Panc1 (cell line): ENCODE measurements around the gene LNPEP. TPM values are rescaled to one million over a fixed set of nuclear protein-coding genes. Genes with fewer than 3 reads are reported as not detected.

Experiments used
- ATAC-seq: fragments of 200-7000 bp; cut with Tn5 transposase; 2 replicates; pipeline ENCODE4 v1.9.1; 2020; ENCODE audit warnings: mild to moderate bottlenecking, moderate library complexity
- BruUV-seq: library from RNA; stranded (reverse); fragments of 400-500 nt; replicated peaks from 2 replicates; lab custom pipeline; 2021; lab: Mats Ljungman, UMichigan
- CTCF ChIA-PET: fragments of 300-600 bp; sonication (Branson Sonifier 250); formaldehyde crosslinking; loops from one replicate; lab custom pipeline; 2022; ENCODE audit warnings: antibody characterized with exemption; lab: Charles Lee
- POLR2A ChIA-PET: fragments of 300-600 bp; sonication (Branson Sonifier 250); formaldehyde crosslinking; loops from one replicate; lab custom pipeline; 2022; ENCODE audit warnings: antibody characterized with exemption; lab: Charles Lee
- DNase-seq: peaks from one replicate; pipeline ENCODE4 v3.0.0-alpha.2; 2010; ENCODE audit warnings: low read depth, low spot score
- H3K27ac ChIP-seq: 2 replicates; pipeline ENCODE4 v1.5.1; 2011; ENCODE audit warnings: mild to moderate bottlenecking, low read length, inconsistent platforms
- H3K27me3 ChIP-seq: fragments of 200-500 bp; sonication (Bioruptor generic); 2 replicates; pipeline ENCODE4 v1.6.0; 2014; ENCODE audit warnings: low read length, inconsistent platforms; ENCODE audit not compliant: control insufficient read depth, insufficient read depth
- H3K36me3 ChIP-seq: fragments of 200-500 bp; sonication (Bioruptor generic); 2 replicates; pipeline ENCODE4 v1.5.1; 2014; ENCODE audit warnings: inconsistent platforms, mild to moderate bottlenecking, low read length, moderate library complexity; ENCODE audit not compliant: control insufficient read depth, insufficient read depth
- H3K4me1 ChIP-seq: 2 replicates; pipeline ENCODE4 v1.5.1; 2011; ENCODE audit warnings: inconsistent platforms, mild to moderate bottlenecking, low read length, moderate library complexity; ENCODE audit not compliant: control insufficient read depth, insufficient read depth
- H3K4me3 ChIP-seq, 2 experiments: 2 replicates each; pipeline ENCODE4 v1.5.1; 2011 to 2012; ENCODE audit warnings: low read depth in 2 of 2, low read length in 2 of 2, mild to moderate bottlenecking in 2 of 2, inconsistent platforms in 1 of 2, moderate library complexity in 1 of 2
- H3K9me3 ChIP-seq: fragments of 200-500 bp; sonication (Bioruptor generic); 2 replicates; pipeline ENCODE4 v1.5.1; 2014; ENCODE audit warnings: low read depth, mild to moderate bottlenecking, inconsistent platforms, low read length, moderate library complexity; ENCODE audit not compliant: control insufficient read depth, insufficient read depth
- CTCF ChIP-seq: fragments of 450-650 bp; IDR thresholded peaks from 2 replicates; pipeline ENCODE4 v1.5.1; 2017; ENCODE audit warnings: mild to moderate bottlenecking
- POLR2AphosphoS5 ChIP-seq: IDR thresholded peaks from 2 replicates; pipeline ENCODE4 v1.6.1; 2012; ENCODE audit warnings: mild to moderate bottlenecking, low read depth, low read length, moderate library complexity
- REST ChIP-seq, 2 experiments: IDR thresholded peaks; 2 replicates each; pipeline ENCODE4 v1.6.1; 2011 to 2012; ENCODE audit warnings: low read depth in 2 of 2, control low read depth in 1 of 2, low read length in 1 of 2, mild to moderate bottlenecking in 1 of 2, moderate library complexity in 1 of 2; ENCODE audit not compliant: insufficient read depth in 1 of 2
- SIN3A ChIP-seq: IDR thresholded peaks from 2 replicates; pipeline ENCODE4 v1.6.1; 2012; ENCODE audit warnings: low read depth, mild to moderate bottlenecking, low read length, moderate library complexity, borderline replicate concordance; ENCODE audit not compliant: insufficient read depth
- TCF7L2 ChIP-seq: IDR thresholded peaks from 2 replicates; pipeline ENCODE4 v1.6.1; 2011; ENCODE audit warnings: mild to moderate bottlenecking, low read depth, low read length, inconsistent platforms
- in situ Hi-C: cut with HindIII; loops from 2 replicates; pipeline ENCODE4 v1.10.0; 2016; ENCODE audit warnings: low sequenced_read_pairs, low pct_unique_long_range_greater_than_20kb
- intact Hi-C: fragments of 100-400 bp; cut with micrococcal nuclease; formaldehyde crosslinking; loops from one replicate; pipeline ENCODE4 v1.10.0; 2022; ENCODE audit not compliant: unreplicated experiment
- total RNA-seq: library from RNA; stranded (reverse); gene quantifications from one replicate; pipeline ENCODE4 v1.2.1, GENCODE V29; 2021; ENCODE audit not compliant: unreplicated experiment

The LNPEP gene
- total RNA-seq, 1 experiment from 2014 or later, result 46.6 TPM

GRCh38 chr5:96933764-96934707, 1.8 kb upstream of the LNPEP start:
- in situ Hi-C loops (no loop called here), intact Hi-C loops (no loop called here)
- ChIA-PET CTCF (no interaction called here), POLR2A (no interaction called here)
- peak overlapping the region; percentile 97 for H3K27ac ChIP-seq
- H3K27me3 ChIP-seq, result no peaks in the 10 kb centered on the region
- ATAC-seq, result no peak
- H3K4me1 ChIP-seq, result peaks cover 35% of the 10 kb centered on the region
- TSS peak; percentile 71 for BruUV-seq
- H3K36me3 ChIP-seq, result peaks cover 2% of the 10 kb centered on the region
- H3K4me3 ChIP-seq, result peak overlapping the region; percentile 87 to 94
- DNase-seq, result no peak
- H3K9me3 ChIP-seq, result no peaks in the 10 kb centered on the region
- TF ChIP-seq POLR2AphosphoS5, result no peak

GRCh38 chr5:96934708-96935558, 947 bp upstream of the LNPEP start:
- in situ Hi-C loops (no loop called here), intact Hi-C loops (loop anchor here (5.0 kb wide), 3 partner anchors 63 to 227 kb away; partner anchors contain the start of gene ERAP1)
- peak overlapping the region; percentile 87 to 94 for H3K4me3 ChIP-seq
- ATAC-seq (peak; percentile 88), DNase-seq (peak; percentile 77)
- POLR2A ChIA-PET, result no interaction called here
- no peaks in the 10 kb centered on the region for H3K27me3 ChIP-seq
- CTCF ChIA-PET, result no interaction called here
- H3K4me1 ChIP-seq, result peaks cover 35% of the 10 kb centered on the region
- peak overlapping the region; percentile 97 for H3K27ac ChIP-seq
- H3K36me3 ChIP-seq, result peaks cover 2% of the 10 kb centered on the region
- peak; percentile 13; the same call in 1 of the 2 replicates for TF ChIP-seq CTCF
- peak; percentile 82 for TF ChIP-seq POLR2AphosphoS5
- no peak for TF ChIP-seq REST (IDR thresholded peaks at IDR 0.05; ENCODE audit: insufficient read depth in 1 of 2, low read depth in 2 of 2, low read length in 1 of 2)
- TF ChIP-seq TCF7L2, result peak; percentile 67
- peak; percentile 86 for TF ChIP-seq SIN3A
- no peaks in the 10 kb centered on the region for H3K9me3 ChIP-seq
- BruUV-seq, result no TSS peak
